ENCODE results near the gene PCGF3. TPM values are rescaled to one million over a fixed set of nuclear protein-coding genes. Genes with fewer than 3 reads are reported as not detected.
A peak's percentile ranks its signal among the peaks of the same experiment; 100 is the strongest.

Gene PCGF3
- total RNA-seq, 1 donor = 43.1 TPM

DNA sequence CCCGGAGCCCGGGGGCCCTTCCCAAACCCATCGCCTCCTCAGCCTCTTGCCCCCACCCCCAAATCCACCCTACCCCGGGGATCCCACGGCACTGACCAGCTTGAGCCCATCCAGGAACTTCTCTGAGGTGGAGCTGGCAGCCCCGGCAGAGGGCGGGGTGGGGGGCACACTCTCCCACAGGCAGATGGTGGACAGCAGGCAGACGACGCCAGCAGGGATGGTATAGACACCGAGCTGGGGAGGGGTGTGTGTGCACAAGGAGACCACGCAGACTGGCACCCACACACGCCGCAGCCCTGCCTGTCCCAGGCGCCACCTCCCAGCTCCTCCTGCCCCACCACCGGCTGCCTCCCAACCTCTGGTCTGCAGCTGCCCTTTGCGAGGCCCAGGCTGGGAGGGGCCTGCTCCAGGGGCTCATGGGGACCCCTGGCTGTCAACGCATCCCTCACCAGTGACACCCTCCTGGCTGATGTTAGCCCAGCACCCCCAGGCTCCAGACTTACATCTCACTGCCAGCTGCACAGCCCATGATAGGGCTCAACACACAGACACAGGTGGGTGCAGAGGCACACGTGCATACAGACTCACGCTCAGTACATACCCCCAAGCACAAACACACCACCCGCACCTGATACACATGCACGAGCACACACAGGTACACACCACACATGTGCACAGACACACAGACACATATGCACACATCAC, 20.9 kb upstream of the PCGF3 start:
- no peaks in the 10 kb centered on the region for H3K9me3 ChIP-seq (ENCODE audit: low read depth, low read length)
- H3K79me2 ChIP-seq (ENCODE audit: insufficient read depth, low read length) = no peaks in the 10 kb centered on the region
- H3K4me1 ChIP-seq (ENCODE audit: insufficient read depth, low read length) = peaks cover 39% of the 10 kb centered on the region
- no peak for DNase-seq (ENCODE audit: insufficient read length, low spot score, missing footprints)
- no peaks in the 10 kb centered on the region for H3K27me3 ChIP-seq (ENCODE audit: insufficient read depth, low read length)
- no peak overlapping the region for H3K27ac ChIP-seq (ENCODE audit: low read depth, low read length)
- H3K4me2 ChIP-seq (ENCODE audit: insufficient read depth, low read length) = no peak overlapping the region
- H3K36me3 ChIP-seq (ENCODE audit: insufficient read depth, low read length) = no peaks in the 10 kb centered on the region
- H2AFZ ChIP-seq (ENCODE audit: low read length) = no peak overlapping the region
- H4K20me1 ChIP-seq (ENCODE audit: insufficient read depth, low read length) = peaks cover 6% of the 10 kb centered on the region
- TF ChIP-seq, protein P1, sequence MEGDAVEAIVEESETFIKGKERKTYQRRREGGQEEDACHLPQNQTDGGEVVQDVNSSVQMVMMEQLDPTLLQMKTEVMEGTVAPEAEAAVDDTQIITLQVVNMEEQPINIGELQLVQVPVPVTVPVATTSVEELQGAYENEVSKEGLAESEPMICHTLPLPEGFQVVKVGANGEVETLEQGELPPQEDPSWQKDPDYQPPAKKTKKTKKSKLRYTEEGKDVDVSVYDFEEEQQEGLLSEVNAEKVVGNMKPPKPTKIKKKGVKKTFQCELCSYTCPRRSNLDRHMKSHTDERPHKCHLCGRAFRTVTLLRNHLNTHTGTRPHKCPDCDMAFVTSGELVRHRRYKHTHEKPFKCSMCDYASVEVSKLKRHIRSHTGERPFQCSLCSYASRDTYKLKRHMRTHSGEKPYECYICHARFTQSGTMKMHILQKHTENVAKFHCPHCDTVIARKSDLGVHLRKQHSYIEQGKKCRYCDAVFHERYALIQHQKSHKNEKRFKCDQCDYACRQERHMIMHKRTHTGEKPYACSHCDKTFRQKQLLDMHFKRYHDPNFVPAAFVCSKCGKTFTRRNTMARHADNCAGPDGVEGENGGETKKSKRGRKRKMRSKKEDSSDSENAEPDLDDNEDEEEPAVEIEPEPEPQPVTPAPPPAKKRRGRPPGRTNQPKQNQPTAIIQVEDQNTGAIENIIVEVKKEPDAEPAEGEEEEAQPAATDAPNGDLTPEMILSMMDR (IDR thresholded peaks at IDR 0.05; ENCODE audit: extremely low read depth, low read depth, low read length) = no peak
- H3K4me3 ChIP-seq (ENCODE audit: insufficient read depth, low read length) = no peak overlapping the region

- DNase-seq (ENCODE audit: insufficient read length, low spot score, missing footprints) = no peak
- H3K36me3 ChIP-seq (ENCODE audit: insufficient read depth, low read length) = no peaks in the 10 kb centered on the region
- TF ChIP-seq, protein P1 (IDR thresholded peaks at IDR 0.05; ENCODE audit: extremely low read depth, low read depth, low read length) = no peak
- no peak overlapping the region for H3K4me2 ChIP-seq (ENCODE audit: insufficient read depth, low read length)
- H4K20me1 ChIP-seq (ENCODE audit: insufficient read depth, low read length) = peaks cover 6% of the 10 kb centered on the region
- no peaks in the 10 kb centered on the region for H3K79me2 ChIP-seq (ENCODE audit: insufficient read depth, low read length)
- H3K27me3 ChIP-seq (ENCODE audit: insufficient read depth, low read length) = no peaks in the 10 kb centered on the region
- H3K9me3 ChIP-seq (ENCODE audit: low read depth, low read length) = no peaks in the 10 kb centered on the region
- peaks cover 34% of the 10 kb centered on the region for H3K4me1 ChIP-seq (ENCODE audit: insufficient read depth, low read length)
- H2AFZ ChIP-seq (ENCODE audit: low read length) = no peak overlapping the region
- no peak overlapping the region for H3K27ac ChIP-seq (ENCODE audit: low read depth, low read length)
- H3K4me3 ChIP-seq (ENCODE audit: insufficient read depth, low read length) = no peak overlapping the region
These were observed 19.8 kb upstream of the PCGF3 start for GRCh38 chr4:685679-686412.

DNA sequence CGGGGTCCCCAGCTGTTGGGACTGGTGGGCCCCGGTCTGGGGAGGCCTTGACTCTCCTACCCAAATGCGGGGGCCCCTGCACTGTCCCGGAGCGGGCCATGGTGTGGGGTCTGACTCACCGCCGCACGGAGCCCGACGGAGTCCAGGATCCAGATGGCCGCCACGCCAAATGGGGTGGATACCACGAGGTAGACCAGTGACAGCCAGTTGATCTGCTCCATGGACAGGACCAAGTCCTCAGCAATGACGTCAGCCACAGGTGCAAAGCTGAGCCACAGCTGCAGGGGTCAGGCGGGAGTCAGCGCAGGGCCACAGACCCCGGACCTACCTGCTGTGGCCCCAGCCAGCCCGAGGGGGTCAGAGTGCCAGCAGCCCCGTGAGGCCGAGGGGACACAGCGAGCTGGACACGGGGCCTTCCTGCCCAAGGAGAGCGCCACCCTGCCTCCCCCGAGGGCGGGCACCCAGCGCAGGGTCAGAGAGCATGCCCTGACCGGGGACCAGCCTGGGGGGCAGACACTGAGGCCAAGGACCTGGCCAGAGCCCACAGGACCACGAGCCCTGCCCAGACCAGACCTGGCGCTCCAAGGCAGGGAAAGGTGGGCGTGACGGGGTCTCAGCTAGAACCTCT, 19.1 kb upstream of the PCGF3 start:
- Histone ChIP-seq H3K27me3 (ENCODE audit: insufficient read depth, low read length) (no peaks in the 10 kb centered on the region), H3K4me3 (ENCODE audit: insufficient read depth, low read length) (no peak overlapping the region), H4K20me1 (ENCODE audit: insufficient read depth, low read length) (peaks cover 6% of the 10 kb centered on the region), H3K36me3 (ENCODE audit: insufficient read depth, low read length) (no peaks in the 10 kb centered on the region), H3K4me2 (ENCODE audit: insufficient read depth, low read length) (peak overlapping the region; percentile 78), H3K27ac (ENCODE audit: low read depth, low read length) (peak overlapping the region; percentile 94), H3K4me1 (ENCODE audit: insufficient read depth, low read length) (peaks cover 30% of the 10 kb centered on the region), H2AFZ (ENCODE audit: low read length) (no peak overlapping the region), H3K9me3 (ENCODE audit: low read depth, low read length) (no peaks in the 10 kb centered on the region), H3K79me2 (ENCODE audit: insufficient read depth, low read length) (no peaks in the 10 kb centered on the region)
- TF ChIP-seq, protein P1 (IDR thresholded peaks at IDR 0.05; ENCODE audit: extremely low read depth, low read depth, low read length) = no peak
- DNase-seq (ENCODE audit: insufficient read length, low spot score, missing footprints) = no peak

Data from osteoblast (primary cell).